ENCODE measurements around the gene EYA3. TPM values are rescaled to one million over a fixed set of nuclear protein-coding genes. Genes with fewer than 3 reads are reported as not detected.

The EYA3 gene
- total RNA-seq, 4 donors from 2014 or later: 9.6 to 15.5 (median 12.6) TPM

DNA sequence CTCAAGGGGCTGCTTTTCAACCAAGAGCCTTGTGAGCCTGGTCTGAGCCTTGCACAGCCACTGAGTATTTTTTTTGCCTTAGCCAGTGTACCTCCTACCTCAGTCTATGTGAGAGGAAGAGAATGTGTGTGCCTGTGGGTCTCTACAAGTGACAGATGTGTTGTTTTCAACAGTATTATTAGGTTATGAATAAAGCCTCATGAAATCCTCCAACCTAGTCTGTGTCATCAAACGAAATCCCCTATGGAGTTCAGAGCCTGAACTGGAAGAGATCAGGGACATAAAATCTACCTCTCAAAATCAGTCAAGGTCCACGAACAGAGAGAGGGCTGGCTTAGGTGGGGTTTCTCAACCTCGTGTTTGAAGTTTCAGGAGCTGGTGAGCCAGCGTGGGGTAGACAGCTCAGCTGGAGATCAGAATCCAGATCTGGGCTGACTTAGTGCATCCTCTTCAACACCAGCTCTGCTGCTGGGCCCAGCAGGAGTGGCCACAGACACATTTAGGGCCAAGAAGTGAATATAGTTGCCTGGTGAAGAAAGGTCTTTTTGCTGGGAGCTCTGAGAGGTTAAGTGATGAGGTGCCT is 120.4 kb downstream of the EYA3 start:
- TF ChIP-seq, protein P1, sequence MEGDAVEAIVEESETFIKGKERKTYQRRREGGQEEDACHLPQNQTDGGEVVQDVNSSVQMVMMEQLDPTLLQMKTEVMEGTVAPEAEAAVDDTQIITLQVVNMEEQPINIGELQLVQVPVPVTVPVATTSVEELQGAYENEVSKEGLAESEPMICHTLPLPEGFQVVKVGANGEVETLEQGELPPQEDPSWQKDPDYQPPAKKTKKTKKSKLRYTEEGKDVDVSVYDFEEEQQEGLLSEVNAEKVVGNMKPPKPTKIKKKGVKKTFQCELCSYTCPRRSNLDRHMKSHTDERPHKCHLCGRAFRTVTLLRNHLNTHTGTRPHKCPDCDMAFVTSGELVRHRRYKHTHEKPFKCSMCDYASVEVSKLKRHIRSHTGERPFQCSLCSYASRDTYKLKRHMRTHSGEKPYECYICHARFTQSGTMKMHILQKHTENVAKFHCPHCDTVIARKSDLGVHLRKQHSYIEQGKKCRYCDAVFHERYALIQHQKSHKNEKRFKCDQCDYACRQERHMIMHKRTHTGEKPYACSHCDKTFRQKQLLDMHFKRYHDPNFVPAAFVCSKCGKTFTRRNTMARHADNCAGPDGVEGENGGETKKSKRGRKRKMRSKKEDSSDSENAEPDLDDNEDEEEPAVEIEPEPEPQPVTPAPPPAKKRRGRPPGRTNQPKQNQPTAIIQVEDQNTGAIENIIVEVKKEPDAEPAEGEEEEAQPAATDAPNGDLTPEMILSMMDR (IDR thresholded peaks at IDR 0.05; ENCODE audit: low read depth): no peak

DNA sequence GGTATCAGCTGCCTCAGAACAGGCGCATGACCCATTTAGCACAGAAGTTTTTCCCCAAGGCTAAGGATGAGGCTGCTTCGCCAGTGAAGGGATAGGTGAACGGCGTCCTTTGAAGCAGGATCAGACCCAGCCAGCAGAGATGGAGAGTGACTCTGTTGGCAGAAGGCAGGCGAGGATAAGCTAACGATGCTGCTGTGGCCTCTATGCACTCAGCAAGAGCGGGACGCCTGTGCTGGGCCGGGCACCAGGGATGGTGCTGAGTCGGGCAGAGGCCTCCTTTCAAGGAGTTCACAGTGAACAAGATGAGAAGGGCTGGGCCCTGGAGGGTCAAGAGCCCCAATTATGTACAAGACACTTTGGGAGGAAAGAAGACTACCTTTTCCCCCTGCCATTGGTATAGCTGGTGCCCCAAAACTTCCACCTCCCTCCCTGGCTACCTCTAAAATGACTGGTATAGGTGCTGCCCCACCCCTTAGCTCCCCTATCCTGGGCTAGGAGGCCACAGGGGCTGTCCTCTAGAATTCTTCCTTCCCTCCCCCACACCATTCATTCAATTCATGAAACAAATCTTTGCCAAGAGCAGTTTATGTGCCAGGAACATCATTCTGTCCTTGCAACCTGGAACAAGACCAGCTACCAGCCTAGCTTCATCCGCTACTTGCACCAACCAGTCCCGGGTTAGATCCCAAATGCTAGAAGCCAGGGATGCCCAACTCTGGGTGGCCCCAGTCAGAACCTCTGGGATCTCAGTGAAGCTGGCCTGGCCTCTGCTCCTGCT is 121.1 kb downstream of the EYA3 start:
- TF ChIP-seq, protein P1 (IDR thresholded peaks at IDR 0.05; ENCODE audit: low read depth): no peak

DNA sequence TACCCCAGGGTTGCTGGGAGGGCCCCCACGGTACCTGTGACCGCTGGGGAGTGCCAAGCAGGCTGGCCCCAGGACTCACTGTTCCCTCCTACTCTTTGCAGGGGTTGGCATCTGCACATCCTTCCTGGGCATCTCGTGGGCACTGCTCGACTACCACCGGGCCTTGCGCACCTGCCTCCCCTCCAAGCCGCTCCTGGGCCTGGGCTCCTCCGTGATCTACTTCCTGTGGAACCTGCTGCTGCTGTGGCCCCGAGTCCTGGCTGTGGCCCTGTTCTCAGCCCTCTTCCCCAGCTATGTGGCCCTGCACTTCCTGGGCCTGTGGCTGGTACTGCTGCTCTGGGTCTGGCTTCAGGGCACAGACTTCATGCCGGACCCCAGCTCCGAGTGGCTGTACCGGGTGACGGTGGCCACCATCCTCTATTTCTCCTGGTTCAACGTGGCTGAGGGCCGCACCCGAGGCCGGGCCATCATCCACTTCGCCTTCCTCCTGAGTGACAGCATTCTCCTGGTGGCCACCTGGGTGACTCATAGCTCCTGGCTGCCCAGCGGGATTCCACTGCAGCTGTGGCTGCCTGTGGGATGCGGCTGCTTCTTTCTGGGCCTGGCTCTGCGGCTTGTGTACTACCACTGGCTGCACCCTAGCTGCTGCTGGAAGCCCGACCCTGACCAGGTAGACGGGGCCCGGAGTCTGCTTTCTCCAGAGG is 121.9 kb downstream of the EYA3 start:
- TF ChIP-seq, protein P1 (IDR thresholded peaks at IDR 0.05; ENCODE audit: low read depth): no peak

GRCh38 chr1:27963393-27963792 is 125.0 kb downstream of the EYA3 start:
- TF ChIP-seq, protein P1 (IDR thresholded peaks at IDR 0.05; ENCODE audit: low read depth): no peak

- TF ChIP-seq, protein P1 (IDR thresholded peaks at IDR 0.05; ENCODE audit: low read depth): no peak
Observed at GRCh38 chr1:27961646-27962221, 126.7 kb downstream of the EYA3 start.

- TF ChIP-seq, protein P1 (IDR thresholded peaks at IDR 0.05; ENCODE audit: low read depth): no peak
Observed at GRCh38 chr1:27960762-27961645, 127.4 kb downstream of the EYA3 start.

Measured in subcutaneous adipose tissue (tissue), 4 donors.